HG03097 (cell line): ENCODE data around the gene TULP1.

Experiments used
- ATAC-seq: cut with Tn5 transposase; IDR thresholded peaks from one replicate; pipeline ENCODE4 v1.9.1; 2021; ENCODE audit not compliant: unreplicated experiment, low FRiP score

The TULP1 gene

DNA sequence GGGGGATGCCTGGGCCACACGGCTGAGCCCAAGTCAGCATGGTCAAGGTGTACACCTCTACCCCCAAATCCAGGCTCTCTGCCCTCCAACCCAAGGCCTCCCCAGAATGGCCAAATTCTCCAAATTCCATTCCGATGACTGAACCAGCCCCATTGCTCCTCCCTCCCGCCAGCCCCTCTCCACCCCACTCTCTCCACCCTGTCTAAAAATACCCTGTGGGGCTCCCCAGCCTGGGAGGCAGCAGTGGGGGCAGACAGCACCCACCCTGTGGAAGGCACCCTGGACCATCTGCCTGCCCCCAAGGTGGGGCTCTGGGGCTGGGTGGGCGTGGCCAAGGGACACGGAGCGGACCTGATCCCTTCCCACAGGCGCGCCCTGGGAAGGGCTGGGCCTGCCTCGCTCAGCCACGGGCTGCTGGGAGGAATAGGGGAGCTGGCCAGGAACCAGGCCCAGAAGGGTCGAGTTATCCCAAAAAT is 27.3 kb downstream of the TULP1 start:
- no peak for ATAC-seq

DNA sequence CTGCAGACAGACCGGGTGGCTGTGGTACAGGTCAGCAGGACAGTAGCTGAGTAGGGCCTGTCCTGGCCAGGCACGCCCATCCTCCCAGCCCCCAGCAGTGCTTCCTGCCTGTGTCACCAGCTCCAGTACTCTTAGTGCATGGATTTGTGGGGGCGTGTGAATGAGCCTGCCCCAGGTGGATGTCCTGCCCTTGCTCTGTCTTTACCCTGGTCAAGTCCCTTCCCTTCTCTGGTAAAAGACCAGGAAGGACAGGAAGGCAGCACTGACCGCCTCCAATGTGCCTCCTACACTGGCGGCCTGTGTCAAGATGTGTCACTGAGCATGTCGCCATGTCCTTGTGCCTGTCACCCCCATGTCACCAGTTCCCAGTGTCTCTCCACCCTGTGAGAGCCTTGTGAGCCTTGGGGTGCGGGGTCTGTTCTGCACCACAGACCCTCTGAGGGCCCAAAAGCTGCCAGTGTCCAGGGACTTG is 27.7 kb downstream of the TULP1 start:
- ATAC-seq: no peak

DNA sequence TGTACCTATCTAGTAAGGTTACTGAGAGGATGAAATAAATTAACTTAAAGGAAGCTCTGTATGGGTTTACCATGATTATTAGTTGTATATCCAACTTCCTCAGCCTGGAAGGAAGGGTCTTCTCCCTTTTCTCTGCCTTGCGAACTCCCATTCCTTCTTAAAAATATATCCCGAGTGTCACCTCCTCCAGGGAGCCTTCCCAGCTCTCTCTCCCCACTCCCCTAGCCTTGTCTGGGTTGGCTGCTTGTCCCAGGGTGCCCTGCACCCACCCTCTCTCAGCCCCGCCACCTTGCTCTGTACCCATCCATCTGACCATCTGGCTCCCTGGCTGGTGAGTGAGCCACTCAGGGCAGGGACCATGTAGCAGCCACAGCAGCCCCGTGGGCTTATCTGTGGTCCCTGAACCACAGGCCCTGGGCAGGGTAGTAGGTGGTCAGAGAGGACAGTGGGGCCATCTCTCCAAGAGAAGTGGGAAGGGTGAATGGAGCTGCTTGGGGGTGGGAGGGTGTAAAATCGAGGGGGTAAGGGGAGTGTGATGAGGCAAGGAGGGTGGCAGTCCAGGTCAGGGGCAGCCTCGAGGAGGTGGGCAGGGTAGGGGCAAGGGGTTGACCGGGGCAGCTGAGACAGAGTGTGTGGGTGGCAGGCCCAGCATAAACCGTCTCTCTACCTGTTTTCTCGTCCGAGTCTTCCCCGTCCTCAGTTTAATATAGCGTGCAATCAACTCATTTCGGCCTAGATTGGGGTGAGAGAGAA is 28.6 kb downstream of the TULP1 start:
- ATAC-seq: no peak

DNA sequence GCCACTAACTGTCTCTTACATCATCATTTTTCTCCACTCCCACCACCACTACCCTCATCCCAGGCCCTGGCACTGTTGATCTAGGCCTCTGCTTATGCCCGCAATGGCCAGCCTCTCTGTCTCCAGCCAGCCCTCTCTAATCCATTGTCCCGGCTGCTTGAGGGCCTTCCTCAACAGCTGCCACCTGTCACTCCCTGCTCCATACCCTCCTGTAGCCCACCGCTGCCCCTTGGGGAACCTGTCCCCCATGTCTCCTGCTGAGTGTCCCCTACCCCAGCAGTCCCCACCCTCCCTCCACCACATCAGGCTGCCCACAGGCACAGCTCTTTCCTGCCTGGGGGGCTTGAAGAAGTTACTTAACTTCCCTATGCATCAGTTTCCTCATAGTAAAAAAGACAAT is 29.2 kb downstream of the TULP1 start:
- no peak for ATAC-seq

DNA sequence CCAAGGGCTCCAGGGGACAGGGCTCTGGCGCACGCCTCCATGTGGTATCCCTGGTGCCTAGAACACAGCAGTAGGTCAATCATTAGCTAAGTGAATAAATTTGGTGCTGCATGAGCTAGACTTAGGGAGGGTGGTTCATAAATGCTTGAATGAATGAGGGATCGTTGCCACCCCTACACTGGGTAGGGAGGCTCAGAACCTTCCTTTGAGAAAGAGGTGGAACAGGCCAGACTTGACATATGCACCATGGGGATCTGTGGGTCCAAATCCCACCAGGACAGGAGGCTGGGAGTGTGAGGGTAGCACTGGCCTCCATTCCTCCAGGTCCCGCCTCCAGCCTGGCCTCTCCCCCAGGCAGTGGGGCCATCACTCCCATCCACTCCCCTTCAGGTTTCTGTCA is 29.6 kb downstream of the TULP1 start:
- no peak for ATAC-seq

DNA sequence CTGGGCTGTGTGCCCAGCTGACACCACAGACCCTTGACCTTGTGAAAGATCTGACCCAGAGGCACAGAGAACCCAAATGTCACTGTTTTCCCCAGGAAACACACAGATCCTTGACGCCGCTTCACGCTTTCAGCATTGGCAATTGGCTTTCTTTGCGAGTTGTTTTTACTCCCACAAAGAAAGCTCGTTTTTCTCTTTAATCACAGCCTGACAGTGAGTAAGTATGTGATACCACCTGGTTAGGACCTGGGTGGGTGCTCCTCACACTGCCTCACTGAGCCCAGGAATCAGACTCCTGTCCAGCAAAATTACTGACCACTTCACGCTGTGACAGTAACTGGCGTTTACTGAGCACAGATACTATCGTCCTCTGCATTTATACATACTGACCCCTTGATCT is 31.5 kb downstream of the TULP1 start:
- ATAC-seq: no peak

DNA sequence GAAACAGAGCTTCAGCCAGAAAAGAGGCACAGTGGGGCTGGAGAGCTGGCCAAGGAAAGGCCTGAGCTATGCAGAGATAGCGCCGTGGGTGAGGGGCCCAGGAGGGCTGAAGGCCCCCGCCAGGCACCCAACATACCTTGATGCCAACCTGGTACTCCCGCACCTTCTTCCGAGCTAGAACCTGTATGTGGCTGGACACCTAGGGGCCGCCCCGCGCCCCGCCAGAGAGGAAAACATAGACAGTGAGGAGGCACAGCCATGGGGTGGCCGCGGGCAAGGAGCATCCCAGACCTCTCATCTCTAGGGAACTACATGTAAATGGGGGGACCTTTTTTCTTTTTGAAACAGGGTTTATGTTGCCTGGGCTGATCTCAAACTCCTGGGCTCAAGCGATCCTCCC is 32.5 kb downstream of the TULP1 start:
- no peak for ATAC-seq

DNA sequence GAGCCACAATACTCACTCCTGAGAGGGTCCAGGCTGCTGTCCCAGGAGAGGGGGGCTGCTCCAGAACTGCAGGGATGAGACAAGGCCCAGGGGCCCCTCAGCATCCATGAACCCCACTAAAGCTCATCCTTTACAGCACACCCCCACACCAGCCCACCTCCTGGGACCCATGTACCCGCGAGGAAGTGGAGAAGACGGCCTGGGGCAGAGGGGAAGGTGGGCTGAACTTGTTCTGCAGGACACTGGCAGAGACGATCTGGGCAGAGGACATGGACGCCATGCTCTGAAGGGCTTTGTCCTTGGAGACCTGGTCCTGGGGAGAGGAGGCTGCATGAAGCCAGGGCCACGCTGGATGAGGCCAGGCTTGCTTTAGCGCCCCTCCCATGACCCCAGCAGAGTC is 34.4 kb downstream of the TULP1 start:
- ATAC-seq: no peak

DNA sequence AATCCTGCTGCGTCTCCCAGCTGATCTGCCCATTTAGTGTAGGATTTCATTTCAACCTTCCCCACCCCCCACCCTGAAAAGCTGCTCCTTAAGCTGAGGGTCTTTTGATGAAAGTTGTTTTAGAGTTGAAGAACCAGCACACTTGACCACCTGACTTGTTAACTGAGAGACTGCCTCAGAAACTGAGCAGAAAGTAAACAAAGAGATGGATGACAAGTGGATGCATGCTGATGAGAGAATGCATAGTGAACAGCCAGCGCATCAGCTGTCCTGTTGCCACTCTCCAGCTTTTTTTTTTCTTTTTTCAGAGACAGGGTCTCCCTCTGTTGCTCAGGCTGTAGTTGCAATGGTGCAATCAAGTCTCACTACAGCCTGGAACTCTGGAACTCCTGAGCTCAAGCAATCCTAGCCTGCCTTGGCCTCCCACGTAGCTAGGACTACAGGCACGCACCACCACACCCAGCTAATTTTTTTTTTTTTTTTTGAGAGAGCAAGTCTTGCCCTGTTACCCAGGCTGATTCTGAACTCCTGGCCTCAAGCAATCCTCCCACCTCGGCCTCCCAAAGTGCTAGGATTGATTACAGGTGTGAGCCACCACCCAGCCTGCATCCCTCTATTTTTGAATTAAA is 35.0 kb downstream of the TULP1 start:
- ATAC-seq: no peak

DNA sequence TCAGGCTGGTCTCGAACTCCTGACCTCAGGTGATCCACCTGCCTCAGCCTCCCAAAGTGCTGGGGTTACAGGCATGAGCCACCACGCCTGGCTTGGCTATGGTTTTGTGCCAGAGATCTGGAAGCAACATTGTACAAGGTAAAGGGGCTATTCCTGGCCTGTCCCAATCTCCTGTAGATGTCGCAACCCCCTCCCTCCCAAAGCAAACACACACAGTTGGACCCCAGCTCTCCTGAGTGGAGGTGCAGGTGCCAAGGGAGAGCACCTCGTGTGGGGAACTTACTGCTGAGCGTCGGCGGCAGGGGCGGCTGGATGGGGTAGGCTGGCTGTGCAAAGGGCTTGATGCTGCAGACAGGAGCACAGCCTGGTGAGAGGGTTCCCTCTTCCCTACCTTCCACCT is 35.7 kb downstream of the TULP1 start:
- no peak for ATAC-seq

DNA sequence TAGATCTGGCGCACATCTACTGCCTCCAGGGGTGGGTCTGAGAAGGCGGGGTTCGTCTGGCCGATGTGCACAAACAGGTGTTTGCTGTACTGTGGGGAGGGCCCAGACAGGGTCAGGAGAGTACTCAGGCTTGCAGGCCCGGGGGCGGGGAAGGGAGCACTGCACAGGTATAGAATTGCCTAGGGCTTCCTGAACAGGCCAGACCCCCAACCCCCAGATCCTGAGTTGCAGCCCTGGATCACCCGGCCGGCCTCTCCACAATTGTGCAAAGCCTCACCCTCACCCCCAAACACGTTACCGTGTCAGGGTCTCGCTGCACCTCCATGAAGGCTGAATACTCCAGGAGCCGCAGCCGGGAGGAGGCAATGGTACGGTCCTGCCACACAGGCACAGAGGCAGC is 36.7 kb downstream of the TULP1 start:
- ATAC-seq: no peak

DNA sequence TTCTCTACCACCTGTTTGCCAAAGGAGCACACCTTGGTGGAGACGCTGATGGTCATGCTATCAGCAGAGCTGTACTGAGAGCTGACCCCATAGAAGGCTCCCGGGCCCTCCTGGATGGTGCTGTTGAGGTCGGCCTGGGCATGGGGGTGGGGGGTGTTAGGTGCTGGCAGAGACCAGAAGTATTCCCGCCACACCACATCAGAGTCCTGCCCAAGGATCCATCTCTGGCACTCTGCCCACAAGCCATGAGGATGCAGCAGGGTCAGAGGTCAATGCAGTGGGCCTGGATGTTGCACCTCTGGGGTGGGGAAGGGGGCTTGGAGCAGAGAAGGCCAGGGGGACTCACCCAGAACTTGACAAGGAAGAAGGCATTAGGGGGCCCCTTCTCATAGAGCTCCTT is 37.1 kb downstream of the TULP1 start:
- no peak for ATAC-seq

DNA sequence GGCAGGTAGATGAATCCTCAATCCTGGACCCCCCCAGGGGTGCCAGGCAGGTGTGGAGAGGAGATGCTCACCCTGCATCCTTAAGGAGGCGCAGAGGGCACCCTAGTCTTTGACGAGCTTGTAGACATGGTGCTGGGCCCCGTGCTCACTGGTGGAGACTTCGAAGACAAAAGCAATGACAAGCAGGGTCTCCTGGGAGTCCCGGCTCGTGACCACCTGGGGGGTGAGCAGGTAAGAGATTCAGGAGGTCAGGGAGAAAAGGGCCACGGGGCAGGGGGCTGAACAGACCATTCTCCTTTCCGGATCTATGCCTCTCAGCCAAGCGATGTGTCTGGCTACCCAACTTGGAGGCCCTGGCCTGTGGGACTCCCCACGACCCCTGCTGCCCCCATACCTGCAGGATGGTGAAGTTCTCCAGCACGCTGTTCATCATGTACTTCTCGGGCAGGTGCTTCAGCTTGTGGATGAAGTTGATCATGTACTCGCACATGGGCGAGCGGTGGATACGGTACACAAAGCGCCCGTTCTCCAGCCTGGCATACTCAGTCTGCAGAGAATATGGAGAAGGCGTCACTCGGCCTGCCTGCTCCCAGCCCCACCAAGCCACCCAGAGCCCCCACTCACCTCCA is 37.6 kb downstream of the TULP1 start:
- no peak for ATAC-seq

DNA sequence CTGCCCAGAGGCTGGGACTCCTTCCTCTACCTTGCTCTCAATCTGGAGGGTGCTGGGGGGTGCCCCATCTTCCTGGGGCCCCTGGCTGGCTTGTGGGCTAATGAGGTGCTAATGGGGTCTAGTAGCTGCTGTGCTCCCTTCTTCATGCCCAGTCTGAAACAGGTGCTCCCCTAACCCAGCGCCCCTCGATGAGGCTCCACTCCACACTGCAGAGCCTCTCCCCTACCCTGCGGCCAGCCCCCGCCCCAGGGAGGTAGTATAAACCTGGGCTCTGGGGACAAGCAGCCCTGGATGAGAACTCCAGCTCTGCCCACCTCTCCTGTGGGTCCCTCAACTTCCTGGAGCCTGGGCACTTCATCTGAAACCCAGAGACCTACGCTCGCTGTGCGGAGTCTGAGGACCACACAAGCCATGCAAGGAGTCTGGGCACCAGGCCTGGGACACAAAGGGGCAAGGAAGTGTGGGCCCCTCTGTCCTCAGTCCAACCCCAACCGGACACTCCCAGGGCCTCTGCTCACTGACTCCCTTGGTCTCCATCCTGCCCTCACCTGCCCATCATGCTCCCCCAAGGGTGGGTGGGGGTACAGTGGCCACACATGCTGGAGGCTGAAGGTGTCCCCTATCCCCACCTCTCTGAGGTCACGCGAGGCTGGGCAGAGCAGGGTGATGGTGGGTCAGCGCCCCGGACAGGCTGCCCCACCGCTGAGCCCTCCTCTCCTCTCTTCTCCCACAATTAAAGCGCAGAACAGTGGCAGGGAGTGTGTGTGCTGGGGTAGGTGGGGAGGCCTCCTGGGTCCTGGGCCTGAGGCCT is 38.4 kb downstream of the TULP1 start:
- ATAC-seq: no peak

DNA sequence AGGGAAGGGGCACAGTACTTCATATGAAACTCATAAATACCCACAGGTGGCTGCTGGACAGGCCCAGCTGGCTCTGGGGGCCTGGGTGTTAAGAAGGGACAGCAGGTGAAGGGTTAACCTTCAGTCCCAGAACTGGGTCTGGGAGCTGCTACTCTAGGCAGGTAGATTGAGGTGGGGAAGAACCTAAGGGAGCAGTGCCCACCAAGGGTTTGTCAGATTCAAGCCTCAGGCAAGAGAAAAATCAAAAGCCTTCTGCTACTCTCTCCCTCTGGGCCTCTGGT is 38.9 kb downstream of the TULP1 start:
- ATAC-seq: no peak

DNA sequence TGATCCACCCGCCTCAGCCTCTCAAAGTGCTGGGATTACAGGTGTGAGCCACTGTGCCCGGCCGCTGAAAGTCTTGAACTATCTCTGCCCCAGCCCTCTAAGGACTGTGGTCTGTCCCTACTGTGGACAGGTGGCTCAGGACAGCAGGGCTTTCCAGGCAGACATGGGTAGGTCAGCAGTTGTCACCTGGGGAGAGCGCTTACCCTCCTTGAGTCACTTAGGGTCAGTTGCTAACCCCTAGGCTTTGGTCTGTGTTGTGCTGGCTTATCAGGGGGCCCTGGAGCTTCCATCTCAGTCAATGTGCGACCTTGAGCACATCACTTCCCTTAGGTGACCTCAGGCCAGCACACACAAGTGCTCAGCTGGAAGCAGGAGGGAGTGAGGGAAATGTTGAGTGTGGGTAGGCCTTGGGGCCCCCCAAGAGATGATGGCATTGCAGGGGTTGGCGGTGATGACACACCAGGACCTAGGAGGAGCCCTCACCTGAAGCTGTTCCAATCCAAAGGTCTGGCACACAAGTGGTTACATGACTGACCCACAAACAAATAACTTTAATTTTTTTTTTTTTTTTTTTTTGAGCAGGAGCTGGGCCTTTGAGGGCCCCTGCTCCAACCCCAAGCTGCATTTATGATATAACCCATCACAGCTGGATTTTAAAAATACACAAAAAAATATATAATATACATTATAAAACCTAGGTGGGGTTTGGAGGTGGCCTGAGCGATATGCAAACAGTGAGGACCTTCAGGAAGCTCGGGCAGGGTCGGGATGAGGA is 39.4 kb downstream of the TULP1 start:
- no peak for ATAC-seq

DNA sequence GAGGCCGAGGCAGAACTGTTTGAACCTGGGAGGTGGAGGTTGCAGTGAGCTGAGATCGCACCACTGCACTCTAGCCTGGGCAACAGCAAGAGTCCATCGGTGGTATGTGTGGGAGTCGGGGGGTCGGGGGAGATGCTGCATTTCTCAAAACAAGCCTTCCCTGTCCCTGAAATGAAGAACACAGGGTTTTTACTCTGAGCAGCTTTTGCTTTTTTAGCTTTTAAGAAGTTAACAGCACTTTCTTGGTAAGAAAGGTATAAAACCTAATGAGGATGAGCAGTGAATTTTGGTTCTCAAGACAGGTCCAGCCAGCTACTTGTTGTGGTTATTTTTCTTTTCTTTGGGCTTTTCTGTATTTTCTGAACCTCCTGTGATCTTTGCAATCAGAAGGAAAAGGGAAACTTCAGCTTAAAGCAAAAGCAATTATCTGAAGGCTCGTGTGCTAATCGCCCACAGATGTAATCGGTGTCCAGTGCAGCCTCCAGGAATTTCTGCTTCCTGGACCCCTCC is 40.8 kb downstream of the TULP1 start:
- no peak for ATAC-seq

DNA sequence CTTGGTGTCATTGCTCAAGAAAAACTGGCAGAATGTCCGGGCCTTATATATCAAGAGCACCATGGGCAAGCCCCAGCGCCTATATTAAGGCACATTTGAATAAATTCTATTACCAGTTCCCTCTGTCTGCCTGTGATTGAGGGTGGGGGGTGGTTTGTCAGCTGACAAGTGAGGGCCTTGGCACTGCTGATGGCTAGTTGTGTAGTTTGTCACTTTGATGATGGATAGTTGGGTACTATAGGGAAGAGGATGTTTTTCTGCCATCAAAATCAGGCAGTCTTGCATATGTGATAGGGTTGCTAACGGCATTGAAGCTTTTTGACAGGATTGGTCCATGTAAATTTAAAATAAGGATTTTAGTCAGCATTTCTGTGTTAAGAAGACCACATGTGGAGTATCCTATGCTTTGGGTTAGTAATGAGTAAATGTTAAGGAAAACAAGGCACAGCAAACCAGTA is 42.0 kb downstream of the TULP1 start:
- no peak for ATAC-seq

DNA sequence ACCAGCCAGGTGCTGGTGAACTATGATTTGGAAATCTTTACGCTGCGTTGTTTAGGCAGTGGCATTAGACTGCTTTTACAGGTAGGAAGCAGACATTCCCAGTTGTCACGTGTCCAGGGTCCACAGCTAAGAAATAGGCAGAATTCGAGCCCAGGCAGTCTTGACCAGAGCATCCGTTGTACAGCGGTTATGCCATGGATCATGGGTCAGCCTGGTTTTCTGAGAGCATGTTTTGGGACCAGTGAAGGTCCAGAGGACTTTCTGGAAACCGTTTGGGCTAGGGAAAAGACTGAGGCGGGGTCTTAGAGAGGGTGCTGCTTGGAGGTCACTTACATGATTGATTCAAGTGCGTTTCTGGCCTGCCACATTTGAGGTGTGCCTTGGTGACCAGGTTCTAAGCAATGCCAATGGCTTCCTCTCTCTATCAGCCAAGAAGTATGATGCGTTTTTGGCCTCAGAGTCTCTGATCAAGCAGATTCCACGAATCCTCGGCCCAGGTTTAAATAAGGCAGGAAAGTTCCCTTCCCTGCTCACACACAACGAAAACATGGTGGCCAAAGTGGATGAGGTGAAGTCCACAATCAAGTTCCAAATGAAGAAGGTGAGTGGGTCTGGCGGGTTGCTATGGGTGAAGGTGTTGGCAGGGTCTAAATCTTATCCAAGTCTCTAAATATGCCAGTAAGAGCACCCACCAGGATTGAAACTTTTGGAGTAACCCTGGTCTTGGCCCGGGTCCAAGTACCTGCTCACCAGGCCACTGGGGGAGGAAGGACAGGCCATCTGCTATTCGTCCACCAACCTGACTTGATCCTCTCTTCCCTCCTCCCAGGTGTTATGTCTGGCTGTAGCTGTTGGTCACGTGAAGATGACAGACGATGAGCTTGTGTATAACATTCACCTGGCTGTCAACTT is 42.7 kb downstream of the TULP1 start:
- ATAC-seq: no peak
